CD8-positive, alpha-beta memory T cell (primary cell): ENCODE measurements around the gene RET. TPM values are rescaled to one million over a fixed set of nuclear protein-coding genes. Genes with fewer than 3 reads are reported as not detected.

ENCODE experiments used
- CTCF ChIA-PET: fragments of 350-600 bp; sonication (Branson Sonifier 250); formaldehyde crosslinking; loops from one replicate; lab custom pipeline; 2021; ENCODE audit warnings: antibody characterized with exemption; lab: Charles Lee
- POLR2A ChIA-PET: fragments of 350-600 bp; sonication (Branson Sonifier 250); formaldehyde crosslinking; loops from one replicate; lab custom pipeline; 2021; ENCODE audit warnings: antibody characterized with exemption; lab: Charles Lee
- DNase-seq, 5 donors: peaks; one replicate each; pipeline versions ENCODE4 v3.0.0 to v3.0.0-alpha.2; 2020 to 2022; ENCODE audit warnings: mixed read lengths in 1 of 5
- H3K27ac ChIP-seq: one replicate; pipeline ENCODE4 v1.7.0; 2013; ENCODE audit warnings: low read depth, mild to moderate bottlenecking, low read length, moderate library complexity
- H3K27me3 ChIP-seq: 2 replicates; pipeline ENCODE4 v1.7.0; 2013; ENCODE audit warnings: low read length, mild to moderate bottlenecking; ENCODE audit not compliant: insufficient read depth, poor library complexity, severe bottlenecking
- H3K36me3 ChIP-seq: 2 replicates; pipeline ENCODE4 v1.7.0; 2013; ENCODE audit warnings: mild to moderate bottlenecking, low read length, moderate library complexity; ENCODE audit not compliant: insufficient read depth
- H3K4me1 ChIP-seq: 2 replicates; pipeline ENCODE4 v1.7.0; 2013; ENCODE audit warnings: mild to moderate bottlenecking, low read length, moderate library complexity; ENCODE audit not compliant: insufficient read depth
- H3K4me3 ChIP-seq: 2 replicates; pipeline ENCODE4 v1.7.0; 2013; ENCODE audit warnings: mild to moderate bottlenecking, low read length
- H3K9me3 ChIP-seq: 2 replicates; pipeline ENCODE4 v1.7.0; 2013; ENCODE audit warnings: mild to moderate bottlenecking, low read length
- H3K27ac Mint-ChIP-seq, 8 donors: one replicate each; pipeline ENCODE4 v1.8.0; 2020 to 2021; ENCODE audit warnings: mixed read lengths in 8 of 8, mild to moderate bottlenecking in 6 of 8, inconsistent platforms in 3 of 8, moderate library complexity in 3 of 8
- H3K27me3 Mint-ChIP-seq, 2 donors: one replicate each; pipeline ENCODE4 v1.8.0; 2020 to 2021; ENCODE audit warnings: mixed read lengths in 2 of 2, mild to moderate bottlenecking in 1 of 2, moderate library complexity in 1 of 2
- H3K36me3 Mint-ChIP-seq, 3 donors: one replicate each; pipeline ENCODE4 v1.8.0; 2020 to 2021; ENCODE audit warnings: mixed read lengths in 3 of 3, inconsistent platforms in 1 of 3, mild to moderate bottlenecking in 1 of 3
- H3K4me1 Mint-ChIP-seq, 3 donors: one replicate each; pipeline ENCODE4 v1.8.0; 2020 to 2021; ENCODE audit warnings: mixed read lengths in 3 of 3, inconsistent platforms in 1 of 3, mild to moderate bottlenecking in 1 of 3
- H3K4me3 Mint-ChIP-seq, 7 donors: one replicate each; pipeline ENCODE4 v1.8.0; 2020 to 2021; ENCODE audit warnings: mixed read lengths in 7 of 7, mild to moderate bottlenecking in 6 of 7, moderate library complexity in 4 of 7, inconsistent platforms in 2 of 7
- H3K9me3 Mint-ChIP-seq, 5 donors: one replicate each; pipeline ENCODE4 v1.8.0; 2020 to 2022; ENCODE audit warnings: mixed read lengths in 5 of 5, mild to moderate bottlenecking in 3 of 5, moderate library complexity in 2 of 5, inconsistent platforms in 1 of 5
- polyA plus RNA-seq: library from polyadenylated mRNA; unstranded; fragments of 300-500 nt; fragmentation: Illumina TruSeq; gene quantifications from one replicate; pipeline ENCODE4 v1.2.3, GENCODE V29; 2021
- total RNA-seq, 2 experiments: library from RNA; stranded (reverse); gene quantifications; one replicate each; pipeline ENCODE4 v1.2.3, GENCODE V29; 2021

RET gene
- total and polyA plus RNA-seq, 3 experiments from 2014 or later = 0.06 to 0.24 TPM; not detected in 1

GRCh38 chr10:43121444-43121843 lies 44.6 kb downstream of the RET start:
- no peaks in the 10 kb centered on the region for H3K9me3 ChIP-seq
- CTCF ChIA-PET = interaction anchor here (1.1 to 1.9 kb wide), 4 partner anchors 15 to 84 kb away, joined by 3 to 6 read pairs (median 4); partner anchors contain the start of gene CSGALNACT2
- Mint-ChIP-seq H3K27ac (peak overlapping the region; percentile 56 to 95 (median 89)), H3K4me3 (peak overlapping the region in 4 of 7 donors; percentile 10 to 75 (median 21)), H3K4me1 (peaks cover 23 to 27% (median 26%) of the 10 kb centered on the region in 3 donors), H3K27me3 (peaks cover 0 to 2% of the 10 kb centered on the region in 2 donors), H3K36me3 (no peaks in the 10 kb centered on the region), H3K9me3 (no peaks in the 10 kb centered on the region)
- no peak overlapping the region for H3K27ac ChIP-seq
- H3K27me3 ChIP-seq = no peaks in the 10 kb centered on the region
- peak in 1 of 5 donors; percentile 38 for DNase-seq
- POLR2A ChIA-PET = interaction anchor here (0.8 to 2.7 kb wide), 3 partner anchors 8 to 19 kb away, joined by 3 to 12 read pairs (median 3); partner anchors contain the start of gene CSGALNACT2
- H3K36me3 ChIP-seq = no peaks in the 10 kb centered on the region
- H3K4me1 ChIP-seq = peaks cover 18% of the 10 kb centered on the region
- H3K4me3 ChIP-seq = no peak overlapping the region

- Histone ChIP-seq H3K27ac (no peak overlapping the region), H3K4me1 (peaks cover 18% of the 10 kb centered on the region), H3K4me3 (no peak overlapping the region), H3K27me3 (no peaks in the 10 kb centered on the region), H3K36me3 (no peaks in the 10 kb centered on the region), H3K9me3 (no peaks in the 10 kb centered on the region)
- POLR2A ChIA-PET = interaction anchor here (2.7 kb wide), 1 partner anchor 16 kb away, joined by 12 read pairs; the partner anchor contains the start of gene CSGALNACT2
- Mint-ChIP-seq H3K9me3 (no peaks in the 10 kb centered on the region), H3K27ac (peak overlapping the region in 5 of 8 donors; percentile 43 to 92 (median 87)), H3K36me3 (no peaks in the 10 kb centered on the region), H3K4me3 (no peak overlapping the region), H3K27me3 (peaks cover 0 to 2% of the 10 kb centered on the region in 2 donors), H3K4me1 (peaks cover 30 to 32% (median 32%) of the 10 kb centered on the region in 3 donors)
- no peak for DNase-seq
- CTCF ChIA-PET = interaction anchor here (1.3 to 1.7 kb wide), 3 partner anchors 16 to 83 kb away, joined by 3 read pairs; partner anchors contain the start of gene CSGALNACT2
Measured at GRCh38 chr10:43122096-43122495, 45.2 kb downstream of the RET start.

GRCh38 chr10:43122826-43123225 lies 46.0 kb downstream of the RET start:
- Histone ChIP-seq H3K9me3 (no peaks in the 10 kb centered on the region), H3K4me3 (no peak overlapping the region), H3K27me3 (no peaks in the 10 kb centered on the region), H3K27ac (no peak overlapping the region), H3K4me1 (peaks cover 18% of the 10 kb centered on the region), H3K36me3 (no peaks in the 10 kb centered on the region)
- H3K36me3 Mint-ChIP-seq = no peaks in the 10 kb centered on the region
- ChIA-PET CTCF (interaction anchor here (1.5 to 1.7 kb wide), 2 partner anchors 15 to 82 kb away, joined by 3 read pairs; partner anchors contain the start of gene CSGALNACT2), POLR2A (interaction anchor here (0.6 kb wide), 1 partner anchor 375 kb away, joined by 10 read pairs; no protein-coding TSS in a partner anchor)
- peaks cover 36 to 39% (median 39%) of the 10 kb centered on the region in 3 donors for H3K4me1 Mint-ChIP-seq
- no peaks in the 10 kb centered on the region for H3K9me3 Mint-ChIP-seq
- peak overlapping the region in 1 of 8 donors; percentile 21 for H3K27ac Mint-ChIP-seq
- no peak for DNase-seq
- H3K27me3 Mint-ChIP-seq = no peaks in the 10 kb centered on the region
- H3K4me3 Mint-ChIP-seq = no peak overlapping the region

GRCh38 chr10:43123361-43124093 lies 46.7 kb downstream of the RET start:
- no peaks in the 10 kb centered on the region for H3K36me3 ChIP-seq
- ChIA-PET POLR2A (interaction anchor here (0.6 kb wide), 1 partner anchor 376 kb away, joined by 10 read pairs; no protein-coding TSS in a partner anchor), CTCF (interaction anchor here (1.1 to 1.6 kb wide), 3 partner anchors 14 to 82 kb away, joined by 3 to 4 read pairs (median 3); partner anchors contain the start of gene CSGALNACT2)
- H3K27ac Mint-ChIP-seq = no peak overlapping the region
- no peak overlapping the region for H3K27ac ChIP-seq
- H3K9me3 Mint-ChIP-seq = no peaks in the 10 kb centered on the region
- H3K27me3 ChIP-seq = no peaks in the 10 kb centered on the region
- H3K4me3 ChIP-seq = no peak overlapping the region
- peaks cover 18% of the 10 kb centered on the region for H3K4me1 ChIP-seq
- no peaks in the 10 kb centered on the region for H3K27me3 Mint-ChIP-seq
- peak in 1 of 5 donors; percentile 2 for DNase-seq
- H3K4me3 Mint-ChIP-seq = no peak overlapping the region
- no peaks in the 10 kb centered on the region for H3K36me3 Mint-ChIP-seq
- H3K9me3 ChIP-seq = no peaks in the 10 kb centered on the region
- H3K4me1 Mint-ChIP-seq = peaks cover 36 to 39% (median 39%) of the 10 kb centered on the region in 3 donors

GRCh38 chr10:43124094-43124521 lies 47.2 kb downstream of the RET start:
- no peaks in the 10 kb centered on the region for H3K27me3 ChIP-seq
- POLR2A ChIA-PET = no interaction called here
- Mint-ChIP-seq H3K4me3 (no peak overlapping the region), H3K9me3 (no peaks in the 10 kb centered on the region), H3K27me3 (no peaks in the 10 kb centered on the region), H3K4me1 (peaks cover 39 to 42% (median 40%) of the 10 kb centered on the region in 3 donors), H3K27ac (no peak overlapping the region), H3K36me3 (no peaks in the 10 kb centered on the region)
- H3K4me3 ChIP-seq = no peak overlapping the region
- CTCF ChIA-PET = interaction anchor here (1.1 to 1.6 kb wide), 2 partner anchors 13 to 17 kb away, joined by 3 to 4 read pairs; partner anchors contain the start of gene CSGALNACT2
- H3K27ac ChIP-seq = no peak overlapping the region
- peaks cover 18% of the 10 kb centered on the region for H3K4me1 ChIP-seq
- H3K36me3 ChIP-seq = no peaks in the 10 kb centered on the region
- no peaks in the 10 kb centered on the region for H3K9me3 ChIP-seq
- no peak for DNase-seq

GRCh38 chr10:43124574-43125273 lies 47.9 kb downstream of the RET start:
- no peak for DNase-seq
- Mint-ChIP-seq H3K4me3 (no peak overlapping the region), H3K27me3 (no peaks in the 10 kb centered on the region), H3K36me3 (no peaks in the 10 kb centered on the region), H3K4me1 (peaks cover 44 to 47% (median 46%) of the 10 kb centered on the region in 3 donors), H3K9me3 (no peaks in the 10 kb centered on the region), H3K27ac (peak overlapping the region in 1 of 8 donors; percentile 4)
- H3K4me1 ChIP-seq = peaks cover 18% of the 10 kb centered on the region
- H3K9me3 ChIP-seq = no peaks in the 10 kb centered on the region
- no peak overlapping the region for H3K4me3 ChIP-seq
- POLR2A ChIA-PET = interaction anchor here (0.5 kb wide), 1 partner anchor 16 kb away, joined by 11 read pairs; no protein-coding TSS in a partner anchor
- CTCF ChIA-PET = interaction anchor here (1.6 kb wide), 1 partner anchor 13 kb away, joined by 4 read pairs; the partner anchor contains the start of gene CSGALNACT2
- no peak overlapping the region for H3K27ac ChIP-seq
- no peaks in the 10 kb centered on the region for H3K27me3 ChIP-seq
- H3K36me3 ChIP-seq = no peaks in the 10 kb centered on the region

- peak overlapping the region in 1 of 8 donors; percentile 4 for H3K27ac Mint-ChIP-seq
- no peaks in the 10 kb centered on the region for H3K36me3 Mint-ChIP-seq
- H3K9me3 Mint-ChIP-seq = no peaks in the 10 kb centered on the region
- H3K27me3 Mint-ChIP-seq = no peaks in the 10 kb centered on the region
- peak in 1 of 5 donors; percentile 26 for DNase-seq
- H3K4me3 Mint-ChIP-seq = no peak overlapping the region
- POLR2A ChIA-PET = no interaction called here
- peaks cover 13% of the 10 kb centered on the region for H3K4me1 ChIP-seq
- H3K27me3 ChIP-seq = no peaks in the 10 kb centered on the region
- no peaks in the 10 kb centered on the region for H3K36me3 ChIP-seq
- H3K4me1 Mint-ChIP-seq = peaks cover 41 to 45% (median 45%) of the 10 kb centered on the region in 3 donors
- CTCF ChIA-PET = interaction anchor here (1.2 to 1.6 kb wide), 2 partner anchors 12 to 20 kb away, joined by 3 to 4 read pairs; partner anchors contain the start of gene CSGALNACT2
- no peak overlapping the region for H3K27ac ChIP-seq
- no peak overlapping the region for H3K4me3 ChIP-seq
- H3K9me3 ChIP-seq = no peaks in the 10 kb centered on the region
Measured at GRCh38 chr10:43125274-43125845, 48.5 kb downstream of the RET start.
